ENCODE data around the gene FBXL14. TPM values are rescaled to one million over a fixed set of nuclear protein-coding genes. Genes with fewer than 3 reads are reported as not detected.

Gene FBXL14
- polyA plus RNA-seq, 1 of the 3 experiments (the other 2 are of a cell fraction), result 11.3 TPM

GRCh38 chr12:1620092-1620491 lies 25.7 kb upstream of the FBXL14 start:
- Histone ChIP-seq H3K79me2 (ENCODE audit: insufficient read depth) (peaks cover 86% of the 10 kb centered on the region), H3K27me3 (ENCODE audit: insufficient read depth) (no peaks in the 10 kb centered on the region), H3K4me3 (ENCODE audit: low read depth in 2 of 2, low read length in 1 of 2) (no peak overlapping the region), H2AFZ (ENCODE audit: low read depth) (no peak overlapping the region), H3K4me1 (ENCODE audit: control insufficient read depth in 1 of 2, insufficient read depth in 2 of 2, low read depth in 1 of 2, low read length in 1 of 2) (peaks cover 0 to 9% of the 10 kb centered on the region in 2 experiments; a peak in 1 of 4 replicates), H3K27ac (ENCODE audit: low read depth in 2 of 2, low read length in 1 of 2) (no peak overlapping the region), H3K9ac (no peak overlapping the region), H4K20me1 (ENCODE audit: insufficient read depth) (peaks cover 14% of the 10 kb centered on the region; the same call in 1 of the 2 replicates), H3K4me2 (no peak overlapping the region), H3K36me3 (replicated peaks in 1 of 2; ENCODE audit: control insufficient read depth in 1 of 2, insufficient read depth in 2 of 2, low read length in 1 of 2) (peaks cover 0 to 6% of the 10 kb centered on the region in 2 experiments), H3K9me2 (no peaks in the 10 kb centered on the region), H3F3A (replicated peaks; ENCODE audit: insufficient read depth) (peaks cover 15% of the 10 kb centered on the region), H3K9me3 (no peaks in the 10 kb centered on the region)
- POLR2A ChIA-PET, result no interaction called here
- DNase-seq, result no peak
- 62% methylated on average over 1 of the region's 1 CpG for WGBS (ENCODE audit: low lambda C conversion rate)
- CTCF ChIA-PET, result interaction anchor here (1.7 kb wide), 1 partner anchor 15 kb away, joined by 7 read pairs; no protein-coding TSS in a partner anchor
- TF ChIP-seq FOXJ3 (CRISPR knock-in tag; IDR thresholded peaks at IDR 0.05) (no peak), EZH2phosphoT487 (IDR thresholded peaks at IDR 0.05; ENCODE audit: borderline replicate concordance, low read depth) (no peak), RAD21 (IDR thresholded peaks at IDR 0.05; ENCODE audit: low read length) (no peak), YY1 (IDR thresholded peaks at IDR 0.05; ENCODE audit: low read depth) (no peak), FOXM1 (IDR thresholded peaks at IDR 0.05; ENCODE audit: low read depth) (no peak), TEAD4 (IDR thresholded peaks at IDR 0.05; ENCODE audit: borderline replicate concordance, insufficient read depth) (no peak), RXRA (IDR thresholded peaks at IDR 0.05; ENCODE audit: borderline replicate concordance, low read depth) (no peak), TAF1 (IDR thresholded peaks at IDR 0.05; ENCODE audit: borderline replicate concordance, low read depth, low read length) (no peak), NRF1 (IDR thresholded peaks at IDR 0.05; ENCODE audit: low read depth, low read length) (no peak), PBX3 (IDR thresholded peaks at IDR 0.05) (no peak), NFIC (IDR thresholded peaks at IDR 0.05; ENCODE audit: borderline replicate concordance) (no peak), GABPA (IDR thresholded peaks at IDR 0.05; ENCODE audit: low read depth) (no peak), RCOR1 (IDR thresholded peaks at IDR 0.05; ENCODE audit: low read length) (no peak), ZBTB33 (IDR thresholded peaks at IDR 0.05; ENCODE audit: borderline replicate concordance, low read depth) (no peak), REST (IDR thresholded peaks at IDR 0.05; ENCODE audit: low read depth, low read length) (no peak), GATA2 (CRISPR knock-in tag; IDR thresholded peaks at IDR 0.05) (no peak), POLR2AphosphoS5 (IDR thresholded peaks at IDR 0.05; ENCODE audit: low read depth, low read length) (no peak)
- TF ChIP-seq, protein P1, sequence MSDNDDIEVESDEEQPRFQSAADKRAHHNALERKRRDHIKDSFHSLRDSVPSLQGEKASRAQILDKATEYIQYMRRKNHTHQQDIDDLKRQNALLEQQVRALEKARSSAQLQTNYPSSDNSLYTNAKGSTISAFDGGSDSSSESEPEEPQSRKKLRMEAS (IDR thresholded peaks at IDR 0.05; ENCODE audit: low read depth), result no peak
- TF ChIP-seq, protein P2, sequence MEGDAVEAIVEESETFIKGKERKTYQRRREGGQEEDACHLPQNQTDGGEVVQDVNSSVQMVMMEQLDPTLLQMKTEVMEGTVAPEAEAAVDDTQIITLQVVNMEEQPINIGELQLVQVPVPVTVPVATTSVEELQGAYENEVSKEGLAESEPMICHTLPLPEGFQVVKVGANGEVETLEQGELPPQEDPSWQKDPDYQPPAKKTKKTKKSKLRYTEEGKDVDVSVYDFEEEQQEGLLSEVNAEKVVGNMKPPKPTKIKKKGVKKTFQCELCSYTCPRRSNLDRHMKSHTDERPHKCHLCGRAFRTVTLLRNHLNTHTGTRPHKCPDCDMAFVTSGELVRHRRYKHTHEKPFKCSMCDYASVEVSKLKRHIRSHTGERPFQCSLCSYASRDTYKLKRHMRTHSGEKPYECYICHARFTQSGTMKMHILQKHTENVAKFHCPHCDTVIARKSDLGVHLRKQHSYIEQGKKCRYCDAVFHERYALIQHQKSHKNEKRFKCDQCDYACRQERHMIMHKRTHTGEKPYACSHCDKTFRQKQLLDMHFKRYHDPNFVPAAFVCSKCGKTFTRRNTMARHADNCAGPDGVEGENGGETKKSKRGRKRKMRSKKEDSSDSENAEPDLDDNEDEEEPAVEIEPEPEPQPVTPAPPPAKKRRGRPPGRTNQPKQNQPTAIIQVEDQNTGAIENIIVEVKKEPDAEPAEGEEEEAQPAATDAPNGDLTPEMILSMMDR (IDR thresholded peaks at IDR 0.05), result no peak
